ENCODE data around the gene HOXA11.

HOXA11 gene
- total RNA-seq: 0.09 to 0.19 (median 0.15) reads per million in 4 experiments

- no peak for DNase-seq
Observed at GRCh38 chr7:27185013-27185853, at the start of gene HOXA11. HOXA11 (minus strand) TSS chr7:27185232; CDS start chr7:27185144, 88 bp downstream.

GRCh38 chr7:27229448-27229847 lies 44.4 kb upstream of the HOXA11 start:
- no peak for DNase-seq

GRCh38 chr7:27224983-27225934 lies 40.2 kb upstream of the HOXA11 start:
- no peak for DNase-seq

- DNase-seq: no peak
Observed at GRCh38 chr7:27223941-27224575, 39.0 kb upstream of the HOXA11 start.

- DNase-seq: no peak
Observed at GRCh38 chr7:27221201-27221797, 36.3 kb upstream of the HOXA11 start.

GRCh38 chr7:27220440-27220955 lies 35.5 kb upstream of the HOXA11 start:
- no peak for DNase-seq

- DNase-seq: no peak
Observed at GRCh38 chr7:27219821-27220220, 34.8 kb upstream of the HOXA11 start.

- DNase-seq: no peak
Observed at GRCh38 chr7:27217951-27218350, 32.9 kb upstream of the HOXA11 start.

- DNase-seq: no peak
Observed at GRCh38 chr7:27215356-27215755, 30.3 kb upstream of the HOXA11 start.

GRCh38 chr7:27214239-27214950 lies 29.4 kb upstream of the HOXA11 start:
- no peak for DNase-seq

GRCh38 chr7:27213433-27214238 lies 28.6 kb upstream of the HOXA11 start:
- DNase-seq: no peak

- no peak for DNase-seq
Observed at GRCh38 chr7:27212497-27213432, 27.7 kb upstream of the HOXA11 start.

- DNase-seq: no peak
Observed at GRCh38 chr7:27211764-27212204, 26.8 kb upstream of the HOXA11 start.

- no peak for DNase-seq
Observed at GRCh38 chr7:27211084-27211446, 26.0 kb upstream of the HOXA11 start.

- DNase-seq: no peak
Observed at GRCh38 chr7:27210441-27211083, 25.5 kb upstream of the HOXA11 start.

- DNase-seq: no peak
Observed at GRCh38 chr7:27209933-27210440, 25.0 kb upstream of the HOXA11 start.

- no peak for DNase-seq
Observed at GRCh38 chr7:27208998-27209397, 24.0 kb upstream of the HOXA11 start.

- DNase-seq: no peak
Observed at GRCh38 chr7:27207348-27207985, 22.4 kb upstream of the HOXA11 start.

All from effector CD8-positive, alpha-beta T cell (primary cell).